Suprapubic skin (tissue), 4 donors: ENCODE measurements around the gene INO80E. TPM values are rescaled to one million over a fixed set of nuclear protein-coding genes. Genes with fewer than 3 reads are reported as not detected.

Source experiments
- DNase-seq, 2 donors: peaks; one replicate each; pipeline ENCODE4 v3.0.0-alpha.2; 2019; ENCODE audit warnings: low spot score in 2 of 2
- H3K27ac ChIP-seq: fragments of 200-600 bp; sonication (generic); one replicate; pipeline ENCODE4 v1.5.1; 2019
- H3K27me3 ChIP-seq: fragments of 200-600 bp; sonication (generic); one replicate; pipeline ENCODE4 v1.5.1; 2019
- H3K36me3 ChIP-seq: fragments of 200-600 bp; sonication (generic); one replicate; pipeline ENCODE4 v1.5.1; 2019
- H3K4me1 ChIP-seq: fragments of 200-600 bp; sonication (generic); one replicate; pipeline ENCODE4 v1.5.1; 2019
- H3K4me3 ChIP-seq: fragments of 200-600 bp; sonication (generic); one replicate; pipeline ENCODE4 v1.5.1; 2019; ENCODE audit warnings: mild to moderate bottlenecking
- H3K9me3 ChIP-seq: fragments of 200-600 bp; sonication (generic); one replicate; pipeline ENCODE4 v1.5.1; 2019
- CTCF ChIP-seq, 2 donors: fragments of 200-600 bp in 1 of 2; fragments of 450-650 bp in 1 of 2; sonication (generic) in 1 of 2; IDR thresholded peaks; one replicate each; pipeline ENCODE4 v1.5.1; 2016 to 2019; ENCODE audit warnings: antibody characterized with exemption in 2 of 2, mild to moderate bottlenecking in 1 of 2, moderate library complexity in 1 of 2
- EP300 ChIP-seq: sonication (generic); formaldehyde crosslinking; IDR thresholded peaks from one replicate; pipeline ENCODE4 v1.6.1; 2017; ENCODE audit warnings: antibody characterized with exemption
- POLR2A ChIP-seq, 2 donors: fragments of 450-650 bp; IDR thresholded peaks; one replicate each; pipeline ENCODE4 v1.6.1; 2017; ENCODE audit warnings: antibody characterized with exemption in 2 of 2, mild to moderate bottlenecking in 2 of 2, moderate library complexity in 2 of 2
- POLR2AphosphoS5 ChIP-seq, 3 donors: sonication (generic); formaldehyde crosslinking; IDR thresholded peaks; one replicate each; pipeline ENCODE4 v1.6.1; 2017; ENCODE audit warnings: antibody characterized with exemption in 3 of 3
- WGBS: methylation state at CpG from one replicate; pipeline ENCODE4 v1.1.5; 2018; 5-methylcytosine and 5-hydroxymethylcytosine counted together
- total RNA-seq, 4 donors: library from RNA; depleted of rRNA; stranded (reverse); fragments of >200 nt; gene quantifications; one replicate each; pipeline ENCODE4 v1.1.0, GENCODE V29; 2016

Gene INO80E
- total RNA-seq, 4 donors from 2014 or later: 48.2 to 58.7 (median 51.0) TPM

- Histone ChIP-seq H3K36me3 (peaks cover 5% of the 10 kb centered on the region), H3K9me3 (no peaks in the 10 kb centered on the region), H3K27ac (peak overlapping the region; percentile 91), H3K4me3 (peak overlapping the region; percentile 85), H3K4me1 (peaks cover 12% of the 10 kb centered on the region), H3K27me3 (no peaks in the 10 kb centered on the region)
- DNase-seq: no peak
- TF ChIP-seq POLR2A (IDR thresholded peaks at IDR 0.05): no peak
- TF ChIP-seq POLR2AphosphoS5 (IDR thresholded peaks at IDR 0.05): no peak
- no peak for TF ChIP-seq CTCF (IDR thresholded peaks at IDR 0.05)
- no peak for TF ChIP-seq EP300
- WGBS: 85% methylated on average over 14 of the region's 14 CpGs
These were observed 32.9 kb upstream of the INO80E start for GRCh38 chr16:29963021-29963743.

- DNase-seq: no peak
- 94% methylated on average over 4 of the region's 4 CpGs for WGBS
- Histone ChIP-seq H3K4me3 (no peak overlapping the region), H3K36me3 (peaks cover 35% of the 10 kb centered on the region), H3K9me3 (no peaks in the 10 kb centered on the region), H3K27me3 (no peaks in the 10 kb centered on the region), H3K4me1 (peaks cover 4% of the 10 kb centered on the region), H3K27ac (no peak overlapping the region)
- TF ChIP-seq CTCF (IDR thresholded peaks at IDR 0.05): no peak
- TF ChIP-seq POLR2AphosphoS5 (IDR thresholded peaks at IDR 0.05): no peak
- TF ChIP-seq EP300: no peak
- no peak for TF ChIP-seq POLR2A (IDR thresholded peaks at IDR 0.05)
These were observed 27.8 kb upstream of the INO80E start for GRCh38 chr16:29968205-29968604.

GRCh38 chr16:29971304-29971703 lies 24.7 kb upstream of the INO80E start:
- Histone ChIP-seq H3K4me1 (peaks cover 27% of the 10 kb centered on the region), H3K27ac (no peak overlapping the region), H3K36me3 (peaks cover 35% of the 10 kb centered on the region), H3K27me3 (no peaks in the 10 kb centered on the region), H3K4me3 (no peak overlapping the region), H3K9me3 (no peaks in the 10 kb centered on the region)
- DNase-seq: no peak
- no peak for TF ChIP-seq POLR2AphosphoS5 (IDR thresholded peaks at IDR 0.05)
- 79% methylated on average over 7 of the region's 8 CpGs for WGBS

- TF ChIP-seq POLR2AphosphoS5 (IDR thresholded peaks at IDR 0.05) (no peak), EP300 (no peak), POLR2A (IDR thresholded peaks at IDR 0.05) (no peak), CTCF (IDR thresholded peaks at IDR 0.05) (no peak)
- no peaks in the 10 kb centered on the region for H3K27me3 ChIP-seq
- no peaks in the 10 kb centered on the region for H3K9me3 ChIP-seq
- no peak overlapping the region for H3K4me3 ChIP-seq
- 92% methylated on average over 1 of the region's 1 CpG for WGBS
- DNase-seq: no peak
- H3K27ac ChIP-seq: no peak overlapping the region
- H3K36me3 ChIP-seq: peaks cover 40% of the 10 kb centered on the region
- H3K4me1 ChIP-seq: peaks cover 38% of the 10 kb centered on the region
These were observed 23.5 kb upstream of the INO80E start for GRCh38 chr16:29972500-29972899.

GRCh38 chr16:29972992-29973383 lies 23.1 kb upstream of the INO80E start:
- DNase-seq: no peak
- Histone ChIP-seq H3K27me3 (no peaks in the 10 kb centered on the region), H3K4me1 (peaks cover 43% of the 10 kb centered on the region), H3K36me3 (peaks cover 42% of the 10 kb centered on the region), H3K27ac (peak overlapping the region; percentile 95), H3K4me3 (peak overlapping the region; percentile 96), H3K9me3 (no peaks in the 10 kb centered on the region)
- TF ChIP-seq EP300 (no peak), POLR2A (IDR thresholded peaks at IDR 0.05) (no peak), POLR2AphosphoS5 (IDR thresholded peaks at IDR 0.05) (no peak), CTCF (IDR thresholded peaks at IDR 0.05) (no peak)
- WGBS: 63% methylated on average over 6 of the region's 6 CpGs
